Umbilical cord (tissue), 2 donors: ENCODE results near the gene ITIH2. TPM values are rescaled to one million over a fixed set of nuclear protein-coding genes. Genes with fewer than 3 reads are reported as not detected.
"Not testable (repeated sequence)": the region's sequence is repeated elsewhere in the genome, so short reads cannot be mapped to it uniquely, and the experiment has no call there.

Experiments used
- DNase-seq: peaks from one replicate; pipeline ENCODE4 v3.0.0-alpha.2; 2015; ENCODE audit warnings: low spot score
- total RNA-seq: library from RNA; depleted of rRNA; stranded (reverse); fragments of >200 nt; gene quantifications from one replicate; pipeline ENCODE4 v1.2.3, GENCODE V29; 2014; ENCODE audit warnings: low replicate concordance; ENCODE audit not compliant: insufficient read depth

The ITIH2 gene
- total RNA-seq, 1 donor from 2014 or later, result not detected

DNA sequence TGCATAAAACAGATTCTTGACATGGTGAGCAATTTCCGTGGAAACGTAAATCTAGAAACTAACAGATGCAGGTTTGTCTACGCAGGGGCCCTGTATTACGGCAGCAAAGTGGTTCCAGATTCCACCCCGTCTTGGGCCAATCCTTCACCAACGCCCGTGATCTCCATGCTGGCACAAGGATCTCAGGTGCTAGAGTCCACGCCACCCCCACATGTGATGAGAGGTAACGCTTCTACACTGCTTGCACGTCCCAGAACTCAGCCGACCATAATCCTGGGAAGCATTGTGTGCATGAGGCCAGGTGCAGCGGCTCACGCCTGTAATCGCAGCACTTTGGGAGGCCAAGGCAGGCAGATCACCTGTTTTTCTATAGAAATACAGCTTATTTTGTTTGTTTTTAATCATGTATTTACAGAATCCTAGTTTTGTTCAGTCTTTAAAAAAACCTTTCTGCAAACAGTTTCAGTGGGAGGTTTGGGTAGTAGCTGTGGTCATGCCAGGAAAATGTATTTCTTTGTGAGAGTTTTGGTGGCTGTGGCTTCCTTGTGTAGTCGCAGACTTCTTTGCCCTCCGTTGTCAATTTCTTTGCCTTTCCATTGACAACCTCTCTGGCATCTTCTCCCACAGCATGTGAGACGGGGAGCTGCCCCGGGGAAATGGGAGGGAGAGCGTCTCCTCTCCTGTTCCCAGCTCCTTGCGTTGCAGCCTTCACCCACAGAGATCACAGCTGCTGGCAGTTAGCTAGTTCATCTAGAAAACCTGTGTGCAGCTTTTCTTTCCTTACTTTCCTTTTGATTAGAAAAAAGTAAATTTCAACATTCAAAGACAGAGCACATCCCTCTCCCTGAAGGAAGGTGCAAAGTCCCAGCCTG, 35.7 kb downstream of the ITIH2 start:
- DNase-seq, result no peak

- DNase-seq, result no peak
These were observed 41.2 kb downstream of the ITIH2 start for GRCh38 chr10:7744307-7744706.

DNA sequence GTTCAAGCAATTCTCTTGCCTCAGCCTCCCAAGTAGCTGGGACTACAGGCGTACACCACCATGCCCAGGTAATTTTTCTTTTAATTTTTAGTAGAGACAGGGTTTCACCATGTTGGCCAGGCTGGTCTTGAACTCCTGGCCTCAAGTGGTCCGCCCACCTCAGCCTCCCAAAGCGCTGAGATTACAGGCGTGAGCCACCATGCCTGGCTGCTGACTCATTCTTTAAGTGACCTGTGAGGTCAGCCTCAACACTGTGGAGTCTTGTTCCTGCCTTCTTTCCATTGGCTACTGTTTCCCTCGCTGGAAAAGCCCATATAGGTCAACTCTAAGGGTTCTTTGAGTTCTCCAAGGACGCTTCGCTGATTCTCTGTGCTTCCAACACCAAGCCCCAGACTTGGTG, 45.5 kb downstream of the ITIH2 start:
- DNase-seq, result not testable (repeated sequence)

GRCh38 chr10:7750222-7750621, 47.1 kb downstream of the ITIH2 start:
- no peak for DNase-seq

GRCh38 chr10:7752251-7752650, 49.1 kb downstream of the ITIH2 start:
- DNase-seq, result no peak

GRCh38 chr10:7755103-7755502, 52.0 kb downstream of the ITIH2 start:
- DNase-seq, result no peak

DNA sequence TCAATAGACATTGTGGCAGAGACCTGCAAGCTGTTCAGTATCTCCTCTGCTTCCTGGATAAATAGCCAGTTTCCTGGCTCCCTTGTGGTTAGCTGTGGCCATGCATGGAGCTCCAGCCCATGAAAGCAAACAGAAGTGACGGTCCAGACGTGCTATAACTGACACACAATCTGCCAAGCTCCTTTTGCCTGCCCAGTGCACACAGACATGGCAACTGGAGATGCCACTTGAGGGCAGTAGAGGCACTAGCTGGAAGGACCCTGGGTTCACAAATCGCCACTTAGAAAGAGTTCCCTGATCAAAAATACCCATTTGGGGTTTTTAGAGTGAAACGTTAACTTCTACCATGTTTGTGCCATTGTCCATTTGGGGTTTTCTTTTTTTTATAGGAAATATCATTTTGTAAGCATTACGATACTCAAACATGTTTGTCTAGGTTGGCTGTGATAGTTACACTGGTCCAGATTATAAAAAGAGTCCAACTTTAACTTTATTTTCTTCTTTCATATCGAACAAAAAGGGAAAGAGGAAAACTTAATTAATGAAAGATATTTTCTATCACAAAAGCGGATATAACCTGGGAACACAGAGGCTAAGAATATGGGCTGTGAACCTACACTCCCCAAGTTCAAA, 53.4 kb downstream of the ITIH2 start:
- no peak for DNase-seq

DNA sequence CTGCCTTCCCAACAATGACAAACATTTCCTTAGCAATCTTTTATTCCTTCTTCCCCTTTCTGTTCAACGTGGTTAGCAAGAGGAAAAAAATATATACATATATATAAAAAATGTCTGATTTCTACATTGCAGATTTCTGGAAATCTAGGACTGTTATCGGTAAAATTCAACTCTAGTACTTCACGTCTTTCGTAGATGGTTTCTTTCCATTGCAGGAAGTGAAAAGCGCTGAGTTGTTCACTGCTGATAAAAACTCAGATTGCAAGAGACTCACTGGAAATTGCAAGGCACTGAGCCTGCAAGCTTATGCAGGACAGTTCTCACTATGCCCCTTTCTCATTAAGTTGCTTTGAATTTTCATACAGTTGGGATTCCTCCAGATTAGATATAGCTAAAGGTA, 60.8 kb downstream of the ITIH2 start:
- peak; percentile 29 for DNase-seq

GRCh38 chr10:7766241-7766640, 63.1 kb downstream of the ITIH2 start:
- no peak for DNase-seq

DNA sequence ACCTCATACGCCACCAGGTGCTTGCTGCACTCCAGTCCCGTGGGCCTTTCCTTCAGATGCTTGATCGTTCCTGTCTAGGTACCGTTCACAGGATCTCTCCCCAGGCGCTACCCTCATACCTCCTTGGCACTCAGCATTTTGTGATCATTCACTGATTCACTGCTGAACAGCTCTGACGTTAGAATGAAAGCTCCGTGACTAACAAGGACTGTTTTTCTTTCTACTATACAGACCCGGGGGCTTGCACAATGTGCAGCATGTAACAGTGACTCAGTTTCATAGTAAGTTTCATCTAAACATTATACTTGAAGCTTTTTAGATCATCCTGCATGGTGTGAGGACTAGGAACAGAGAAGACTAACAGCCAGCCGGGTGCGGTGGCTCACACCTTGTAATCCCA, 64.1 kb downstream of the ITIH2 start:
- no peak for DNase-seq

DNA sequence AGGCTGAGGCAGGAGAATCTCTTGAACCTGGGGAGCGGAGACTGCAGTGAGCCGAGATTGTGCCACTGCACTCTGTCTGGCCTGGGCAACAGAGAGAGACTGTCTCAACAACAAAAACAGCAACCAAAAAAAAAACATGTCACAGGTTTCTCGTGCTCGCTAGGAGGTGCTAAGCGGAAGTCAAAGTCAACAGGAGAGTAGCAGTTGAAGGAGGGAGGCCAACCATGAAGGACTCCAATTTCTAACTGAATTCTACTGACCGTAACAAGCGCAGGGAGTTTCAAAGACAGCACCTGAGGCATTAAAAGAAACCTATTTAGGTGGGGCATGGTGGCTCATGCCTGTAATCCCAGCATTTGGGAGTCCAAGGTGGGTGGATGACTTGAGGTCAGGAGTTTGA, 65.3 kb downstream of the ITIH2 start:
- DNase-seq, result no peak

GRCh38 chr10:7773845-7774801, 71.0 kb downstream of the ITIH2 start:
- DNase-seq, result no peak

- no peak for DNase-seq
These were observed 73.7 kb downstream of the ITIH2 start for GRCh38 chr10:7776777-7777176.

DNA sequence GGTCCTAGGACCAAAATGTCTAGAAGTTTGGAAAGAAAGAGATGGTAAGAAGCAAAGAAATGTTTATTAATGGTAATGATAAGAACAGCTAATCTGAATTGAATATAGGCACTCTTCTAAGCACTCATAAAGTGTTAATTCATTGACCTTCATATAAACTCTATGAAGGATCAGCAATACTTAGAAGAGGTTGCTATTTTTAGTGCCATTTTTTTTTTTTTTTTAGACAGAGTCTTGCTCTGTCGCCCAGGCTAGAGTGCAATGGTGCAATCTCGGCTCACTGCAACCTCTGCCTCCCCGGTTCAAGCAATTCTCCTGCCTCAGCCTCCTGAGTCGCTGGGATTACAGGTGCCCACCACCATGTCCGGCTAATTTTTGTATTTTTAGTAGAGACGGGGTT, 79.1 kb downstream of the ITIH2 start:
- not testable (repeated sequence) for DNase-seq

- no peak for DNase-seq
These were observed 83.3 kb downstream of the ITIH2 start for GRCh38 chr10:7786430-7786829.

DNA sequence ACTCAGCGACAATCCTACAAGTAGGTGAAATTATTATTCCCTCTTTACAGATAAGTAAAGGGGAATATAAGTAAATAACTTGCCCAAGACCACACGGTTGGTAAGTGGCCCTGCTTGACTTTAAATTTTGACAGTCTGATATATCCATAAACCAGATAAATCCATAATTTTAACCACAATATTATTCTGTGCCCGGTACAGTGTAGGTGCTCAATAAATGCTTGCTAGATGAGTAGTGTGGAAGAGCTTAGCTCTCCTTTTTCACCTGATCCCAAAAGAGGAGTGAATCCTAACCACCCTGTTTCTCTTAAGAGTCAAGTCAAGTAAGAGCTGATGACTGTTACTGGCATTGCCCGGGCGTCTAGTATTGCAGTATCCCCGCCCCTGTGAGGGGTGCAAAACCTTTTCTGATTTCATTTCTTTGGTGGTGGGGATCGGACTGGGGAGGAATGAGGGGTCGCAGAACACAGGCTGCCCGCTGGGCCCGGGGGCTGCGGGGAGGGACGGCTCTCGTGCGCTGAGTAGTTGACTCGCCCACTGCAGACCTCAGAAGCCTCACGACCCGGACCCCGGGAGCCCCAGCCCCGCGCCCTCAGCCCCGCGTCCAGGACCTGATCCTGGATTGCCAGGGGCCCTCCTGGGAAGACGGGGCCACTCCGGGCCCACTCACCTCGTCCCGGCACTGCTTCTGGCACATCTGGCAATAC, 84.2 kb downstream of the ITIH2 start:
- peak; percentile 4 for DNase-seq

GRCh38 chr10:7787857-7788638, 84.9 kb downstream of the ITIH2 start, which contains the start of the genes ATP5F1C and KIN:
Gene ATP5F1C, plus strand, starts transcription at chr10:7788177. Its CDS starts 31 bp downstream, at chr10:7788208.
Gene KIN, minus strand, starts transcription at chr10:7787993. Its CDS starts 60 bp downstream, at chr10:7787933.
- DNase-seq, result peak; percentile 99

DNA sequence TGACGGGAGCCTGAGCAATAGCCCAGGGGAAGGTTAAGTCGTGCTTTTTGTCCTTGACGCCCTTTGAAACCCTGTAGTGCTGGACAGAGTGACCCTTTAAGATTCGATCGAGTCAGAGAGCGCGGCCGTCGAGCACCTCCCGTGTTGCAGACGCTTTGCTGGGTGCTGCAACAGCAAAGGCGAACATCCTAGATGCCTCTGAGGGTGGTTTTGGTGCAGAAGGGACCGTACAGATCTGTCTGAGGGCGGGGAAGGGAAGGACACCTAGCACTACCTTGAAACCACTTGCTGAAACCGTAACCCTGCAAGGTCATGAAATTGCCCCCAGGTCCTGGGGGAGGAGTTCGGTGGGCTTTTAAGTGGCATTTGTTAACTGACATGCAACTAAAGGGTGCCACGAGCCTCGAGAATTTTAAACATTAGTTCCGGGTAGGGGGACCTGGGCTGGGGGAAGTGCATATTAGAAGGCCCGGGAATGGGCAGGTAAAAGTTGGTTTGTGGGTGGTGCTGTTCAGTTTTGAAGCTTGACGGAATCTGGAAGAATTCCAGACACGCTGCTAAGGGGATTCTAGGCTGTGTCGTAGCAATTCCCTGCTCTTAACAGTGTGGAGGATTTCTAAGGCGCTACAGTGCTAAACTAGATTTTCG, 85.6 kb downstream of the ITIH2 start:
- peak; percentile 40 for DNase-seq

- DNase-seq, result no peak
These were observed 86.3 kb downstream of the ITIH2 start for GRCh38 chr10:7789390-7789789.

DNA sequence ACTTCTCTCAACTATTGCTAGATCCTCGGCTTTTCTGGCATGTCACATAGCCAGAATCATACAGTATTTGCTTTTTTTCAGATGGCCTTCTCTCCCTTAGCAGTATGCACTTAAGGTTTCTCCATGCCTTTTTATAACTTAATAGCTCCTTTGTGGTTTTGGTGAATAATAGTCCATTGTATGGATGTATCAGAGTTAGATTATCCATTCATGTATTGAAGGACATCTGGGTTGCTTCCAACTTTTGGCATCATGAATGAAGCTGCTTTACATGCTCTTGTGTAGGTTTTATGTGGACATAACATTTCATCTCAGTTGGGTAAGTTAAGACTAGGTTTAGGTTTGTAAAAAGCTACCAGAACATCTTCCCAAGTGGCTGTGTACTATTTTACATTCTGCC, 89.4 kb downstream of the ITIH2 start:
- no peak for DNase-seq
